Erythroblast (primary cell): ENCODE measurements around the gene WDR87.

ENCODE experiments used
- GATA1 ChIP-seq: IDR thresholded peaks from 2 replicates; pipeline ENCODE4 v1.6.1; 2011; ENCODE audit warnings: low read depth, mild to moderate bottlenecking, control low read depth, low read length, moderate library complexity
- POLR2A ChIP-seq: IDR thresholded peaks from 2 replicates; pipeline ENCODE4 v1.6.1; 2011; ENCODE audit warnings: mild to moderate bottlenecking, low read length

GRCh38 chr19:37899966-37900365 is 6.4 kb downstream of the WDR87 start:
- TF ChIP-seq POLR2A: no peak
- TF ChIP-seq GATA1: no peak
